HG03108 (cell line): ENCODE results near the gene BAG1.

ENCODE experiments used
- ATAC-seq: cut with Tn5 transposase; IDR thresholded peaks from one replicate; pipeline ENCODE4 v1.9.1; 2021; ENCODE audit warnings: moderate library complexity; ENCODE audit not compliant: unreplicated experiment

Gene BAG1

DNA sequence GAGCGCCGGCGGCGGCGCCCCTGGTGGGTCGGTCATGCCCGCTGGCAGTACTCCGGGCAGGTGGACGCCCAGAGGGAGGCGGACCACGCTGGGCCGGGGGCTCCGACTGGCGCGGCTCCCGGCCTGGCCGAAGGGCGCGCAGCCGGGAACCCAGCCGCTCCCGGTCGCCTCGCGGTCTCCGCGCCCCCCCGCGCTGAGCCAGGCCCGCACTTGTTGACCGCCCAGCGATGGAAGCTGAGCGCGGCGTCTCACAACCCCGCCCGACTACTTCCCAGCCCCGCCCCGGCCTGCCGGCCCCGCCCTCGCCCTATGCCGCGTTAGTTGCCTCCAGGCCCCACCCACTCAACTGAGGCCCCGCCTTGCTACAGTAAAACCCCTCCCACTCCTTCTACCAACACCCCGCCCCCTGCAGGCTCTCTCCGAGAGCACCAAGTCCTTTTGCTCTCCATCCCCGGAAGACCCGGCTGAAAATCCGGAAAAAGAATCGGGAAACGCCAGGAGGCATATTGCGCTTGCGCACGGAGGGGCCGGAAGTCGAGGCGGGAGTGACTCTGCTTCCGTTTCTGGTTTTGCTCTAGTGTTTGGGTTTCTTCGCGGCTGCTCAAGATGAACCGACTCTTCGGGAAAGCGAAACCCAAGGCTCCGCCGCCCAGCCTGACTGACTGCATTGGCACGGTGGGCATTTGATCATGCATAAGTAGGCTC lies at the start of gene BAG1, which contains the start of gene CHMP5:
BAG1 (minus strand) TSS at position 236 of the 705 bp plus-strand sequence.
CHMP5 (plus strand) TSS at position 577 of the 705 bp plus-strand sequence; CDS start at position 607, 30 bp downstream.
- ATAC-seq = peak; percentile 80

- ATAC-seq = no peak
These were observed 47.4 kb upstream of the BAG1 start for GRCh38 chr9:33311953-33312352.

DNA sequence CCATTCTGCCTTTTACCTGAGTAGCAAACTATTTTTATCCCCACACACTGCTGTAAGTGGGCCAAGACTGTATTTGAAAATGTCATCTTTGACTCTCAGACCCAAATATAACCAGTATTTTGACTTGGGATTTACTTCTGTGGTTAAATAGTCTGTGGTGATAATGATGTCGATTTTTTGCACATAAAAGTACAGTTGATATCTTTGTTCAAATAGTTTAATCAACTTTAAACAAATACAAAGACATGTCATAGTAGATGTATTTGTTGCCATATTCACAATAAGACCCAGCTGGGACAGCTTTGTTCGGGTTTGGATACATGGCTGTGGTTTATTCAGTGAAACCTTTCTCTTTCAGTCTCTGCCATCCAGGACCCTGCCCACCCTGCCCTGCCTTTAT lies 46.2 kb upstream of the BAG1 start:
- no peak for ATAC-seq

DNA sequence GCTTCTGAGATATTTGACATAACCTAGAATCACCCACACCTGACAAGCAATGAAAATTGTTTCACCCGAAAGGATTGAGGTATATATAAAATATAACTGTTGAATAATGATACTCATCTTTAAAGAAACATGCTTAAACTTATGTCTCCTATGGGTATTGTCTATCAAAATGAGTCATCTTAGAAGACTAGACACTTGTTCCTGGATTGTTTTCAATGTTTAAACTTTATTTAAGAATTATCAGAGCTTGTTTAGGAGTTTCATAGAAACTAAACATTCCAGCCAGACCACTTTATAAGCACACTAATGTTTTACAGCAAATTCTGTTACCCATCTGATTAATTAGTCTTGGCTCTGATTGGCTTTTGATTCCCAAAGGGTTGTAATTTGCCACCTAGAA lies 45.4 kb upstream of the BAG1 start:
- no peak for ATAC-seq

GRCh38 chr9:33307067-33307466 lies 42.6 kb upstream of the BAG1 start:
- no peak for ATAC-seq

- no peak for ATAC-seq
These were observed 41.5 kb upstream of the BAG1 start for GRCh38 chr9:33306037-33306436.

DNA sequence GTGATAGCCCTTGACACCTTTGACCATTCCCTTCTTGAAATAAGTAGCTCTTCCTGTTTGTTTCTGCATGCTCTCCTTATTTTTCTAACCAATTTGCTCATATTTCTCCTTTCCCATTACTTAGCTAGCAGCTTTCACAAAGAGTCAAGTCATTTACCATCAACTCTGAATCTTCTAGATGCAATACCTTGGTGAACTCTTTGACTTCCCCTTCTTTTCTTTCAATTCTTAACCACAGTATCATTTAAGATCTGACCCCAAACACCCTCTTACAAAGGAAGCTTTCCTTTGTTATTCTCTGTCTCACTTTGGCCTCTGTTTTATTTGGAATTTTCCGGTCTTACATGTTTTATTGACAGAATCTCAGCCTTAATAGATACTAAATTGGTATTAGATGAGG lies 39.9 kb upstream of the BAG1 start:
- no peak for ATAC-seq

GRCh38 chr9:33300546-33300945 lies 36.0 kb upstream of the BAG1 start:
- no peak for ATAC-seq

DNA sequence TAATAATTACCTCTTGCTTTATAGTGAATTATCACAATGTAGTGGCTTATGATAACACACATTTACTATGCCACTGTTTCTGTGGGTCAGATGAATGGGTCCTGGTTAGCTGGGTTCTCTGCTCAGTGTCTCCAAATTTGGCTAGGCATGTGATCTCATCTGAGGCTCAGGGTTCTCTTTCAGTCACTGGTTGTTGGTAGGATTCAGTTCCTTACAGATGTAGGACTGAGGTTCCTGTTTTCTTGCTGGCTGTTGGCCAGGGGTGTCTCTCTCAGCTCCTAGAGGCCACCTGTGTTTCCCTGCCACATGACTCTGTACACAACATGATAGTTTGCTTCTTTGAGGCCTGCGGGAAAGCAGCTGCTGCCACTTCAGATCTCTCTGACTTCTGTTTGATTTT lies 32.9 kb upstream of the BAG1 start:
- ATAC-seq = peak; percentile 91

GRCh38 chr9:33295571-33295970 lies 31.1 kb upstream of the BAG1 start:
- ATAC-seq = no peak

- no peak for ATAC-seq
These were observed 30.3 kb upstream of the BAG1 start for GRCh38 chr9:33294670-33295432.

- ATAC-seq = no peak
These were observed 29.3 kb upstream of the BAG1 start for GRCh38 chr9:33293782-33294181.

DNA sequence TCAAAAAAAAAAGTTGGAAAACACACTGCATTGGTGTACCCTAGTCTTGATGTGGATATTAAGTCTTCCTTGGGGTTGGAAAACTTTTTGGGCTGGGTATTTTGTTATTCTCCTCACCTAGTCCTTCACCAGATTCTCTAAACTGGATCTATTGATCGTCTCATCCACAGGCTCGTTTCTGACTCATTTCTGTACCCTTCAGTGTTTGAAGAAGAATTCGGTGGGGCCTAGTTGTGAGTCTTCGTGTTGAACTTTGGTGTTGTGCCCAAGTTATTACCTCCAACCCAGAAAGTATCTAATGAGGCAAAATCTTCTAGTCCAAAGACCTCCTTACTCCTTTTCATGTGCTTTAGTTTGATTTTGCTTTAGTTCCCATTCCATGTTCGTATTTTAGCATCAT lies 27.4 kb upstream of the BAG1 start:
- no peak for ATAC-seq

DNA sequence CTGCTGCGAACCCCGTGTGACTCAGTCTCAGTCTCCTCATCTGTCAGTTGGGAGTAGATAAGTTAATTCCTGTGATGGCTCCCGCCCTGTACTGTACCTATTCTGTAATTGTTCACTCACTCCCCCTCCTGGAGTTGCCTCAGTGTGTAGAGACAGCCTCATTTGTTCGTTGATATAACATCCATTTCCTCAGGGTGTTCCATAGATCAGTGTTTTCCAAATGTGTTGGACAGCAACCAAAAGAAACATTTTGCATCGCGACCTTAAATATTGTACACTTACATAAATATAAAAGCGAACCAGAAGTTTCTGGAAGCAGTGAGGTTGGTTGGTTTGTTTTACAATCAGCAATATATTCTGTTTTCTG lies 26.5 kb upstream of the BAG1 start:
- no peak for ATAC-seq

- ATAC-seq = peak; percentile 77
These were observed 25.9 kb upstream of the BAG1 start, which contains the start of gene NFX1 for GRCh38 chr9:33290247-33291030. NFX1 (plus strand) TSS chr9:33290516; CDS start chr9:33290573, 57 bp downstream.

DNA sequence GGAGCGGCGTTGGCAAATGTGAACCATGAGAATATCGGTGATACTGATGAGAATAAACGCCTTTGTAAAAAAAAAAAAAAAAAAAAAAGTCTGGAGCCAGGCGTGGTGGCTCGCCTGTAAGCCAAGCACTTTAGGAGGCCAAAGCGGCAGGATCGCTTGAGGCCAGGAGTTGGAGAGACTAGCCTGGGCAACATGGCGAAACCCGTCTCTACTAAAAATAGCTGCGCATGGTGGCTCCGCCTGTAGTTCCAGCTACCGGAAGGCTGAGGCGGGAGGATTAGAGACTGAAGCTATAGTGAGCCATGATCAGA lies 25.4 kb upstream of the BAG1 start:
- peak; percentile 23 for ATAC-seq

- no peak for ATAC-seq
These were observed 25.0 kb upstream of the BAG1 start for GRCh38 chr9:33289496-33289895.

DNA sequence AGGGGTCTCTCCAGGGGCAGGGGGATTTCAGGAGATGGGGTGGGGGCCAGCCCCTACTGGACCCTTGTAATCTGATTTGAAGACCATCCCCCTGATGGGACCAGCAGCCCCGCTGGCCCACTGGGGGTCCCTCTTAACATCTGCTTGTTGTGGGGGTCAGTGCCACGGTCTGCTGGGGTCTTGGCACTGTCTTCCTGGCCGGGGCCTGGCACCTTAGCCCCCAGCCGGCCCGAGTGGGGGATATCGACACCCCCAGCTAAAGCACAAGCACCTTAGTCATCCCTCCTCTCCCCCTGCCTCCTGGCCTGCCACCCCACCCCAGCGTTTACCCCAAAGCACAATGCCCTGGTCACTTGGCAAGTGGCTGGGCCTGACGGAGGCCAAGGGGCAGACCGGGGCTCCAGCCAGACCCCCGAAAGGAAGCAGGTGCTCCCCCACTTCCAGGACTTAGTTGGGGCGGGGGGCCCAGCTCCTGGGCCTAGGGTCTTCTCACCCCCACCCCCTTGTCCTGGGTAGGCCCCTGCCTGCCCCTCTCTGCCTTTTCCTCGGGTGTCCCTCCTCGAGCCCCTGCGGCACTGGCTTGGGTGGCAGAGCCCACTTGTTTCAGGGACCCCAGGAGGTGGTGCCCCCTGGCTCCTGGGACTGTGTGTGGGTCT lies 24.4 kb upstream of the BAG1 start:
- no peak for ATAC-seq

GRCh38 chr9:33288235-33288634 lies 23.7 kb upstream of the BAG1 start:
- ATAC-seq = no peak

GRCh38 chr9:33287087-33287490 lies 22.6 kb upstream of the BAG1 start:
- ATAC-seq = no peak

- no peak for ATAC-seq
These were observed 21.0 kb upstream of the BAG1 start for GRCh38 chr9:33285502-33285901.
